ENCODE results near the gene CALD1. TPM values are rescaled to one million over a fixed set of nuclear protein-coding genes. Genes with fewer than 3 reads are reported as not detected.

The CALD1 gene
- polyA plus RNA-seq, 2 of the 4 experiments (the other 2 are of a cell fraction) = 136 to 150 TPM

DNA sequence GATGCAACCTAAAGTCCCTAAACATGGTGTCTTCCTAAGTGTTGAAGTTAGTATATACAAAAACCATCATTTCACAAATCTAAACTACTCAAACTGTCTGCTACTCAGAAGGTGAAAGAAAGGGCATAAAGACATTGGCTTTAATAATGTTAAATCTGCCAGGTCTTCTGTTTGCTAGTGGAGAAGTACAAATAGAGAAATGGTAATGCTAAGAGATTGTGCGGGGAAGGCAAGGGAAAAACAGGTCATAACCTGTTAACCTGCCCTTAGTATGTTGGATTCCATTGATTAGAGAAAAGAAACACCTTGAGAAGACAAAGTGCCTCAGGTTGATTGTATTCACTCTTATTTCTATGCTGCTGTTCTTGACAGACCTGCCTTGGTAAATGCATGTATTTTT lies 80.3 kb downstream of the CALD1 start (continued):
- TF ChIP-seq, protein P1, sequence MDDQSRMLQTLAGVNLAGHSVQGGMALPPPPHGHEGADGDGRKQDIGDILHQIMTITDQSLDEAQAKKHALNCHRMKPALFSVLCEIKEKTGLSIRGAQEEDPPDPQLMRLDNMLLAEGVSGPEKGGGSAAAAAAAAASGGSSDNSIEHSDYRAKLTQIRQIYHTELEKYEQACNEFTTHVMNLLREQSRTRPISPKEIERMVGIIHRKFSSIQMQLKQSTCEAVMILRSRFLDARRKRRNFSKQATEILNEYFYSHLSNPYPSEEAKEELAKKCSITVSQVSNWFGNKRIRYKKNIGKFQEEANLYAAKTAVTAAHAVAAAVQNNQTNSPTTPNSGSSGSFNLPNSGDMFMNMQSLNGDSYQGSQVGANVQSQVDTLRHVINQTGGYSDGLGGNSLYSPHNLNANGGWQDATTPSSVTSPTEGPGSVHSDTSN (IDR thresholded peaks at IDR 0.05) = no peak
- TF ChIP-seq PHF8 (IDR thresholded peaks at IDR 0.05; ENCODE audit: borderline replicate concordance, low read depth) (no peak), CHD2 (IDR thresholded peaks at IDR 0.05; ENCODE audit: low read length, partially characterized antibody) (no peak), HOXB5 (CRISPR knock-in tag; IDR thresholded peaks at IDR 0.05) (no peak), FOSB (CRISPR knock-in tag; IDR thresholded peaks at IDR 0.05) (no peak), BHLHE40 (IDR thresholded peaks at IDR 0.05; ENCODE audit: low read depth, low read length) (no peak), ELK1 (IDR thresholded peaks at IDR 0.05; ENCODE audit: low read depth, low read length) (no peak), RCOR1 (IDR thresholded peaks at IDR 0.05; ENCODE audit: low read depth, low read length) (no peak), ZSCAN20 (CRISPR knock-in tag; IDR thresholded peaks at IDR 0.05) (no peak)

DNA sequence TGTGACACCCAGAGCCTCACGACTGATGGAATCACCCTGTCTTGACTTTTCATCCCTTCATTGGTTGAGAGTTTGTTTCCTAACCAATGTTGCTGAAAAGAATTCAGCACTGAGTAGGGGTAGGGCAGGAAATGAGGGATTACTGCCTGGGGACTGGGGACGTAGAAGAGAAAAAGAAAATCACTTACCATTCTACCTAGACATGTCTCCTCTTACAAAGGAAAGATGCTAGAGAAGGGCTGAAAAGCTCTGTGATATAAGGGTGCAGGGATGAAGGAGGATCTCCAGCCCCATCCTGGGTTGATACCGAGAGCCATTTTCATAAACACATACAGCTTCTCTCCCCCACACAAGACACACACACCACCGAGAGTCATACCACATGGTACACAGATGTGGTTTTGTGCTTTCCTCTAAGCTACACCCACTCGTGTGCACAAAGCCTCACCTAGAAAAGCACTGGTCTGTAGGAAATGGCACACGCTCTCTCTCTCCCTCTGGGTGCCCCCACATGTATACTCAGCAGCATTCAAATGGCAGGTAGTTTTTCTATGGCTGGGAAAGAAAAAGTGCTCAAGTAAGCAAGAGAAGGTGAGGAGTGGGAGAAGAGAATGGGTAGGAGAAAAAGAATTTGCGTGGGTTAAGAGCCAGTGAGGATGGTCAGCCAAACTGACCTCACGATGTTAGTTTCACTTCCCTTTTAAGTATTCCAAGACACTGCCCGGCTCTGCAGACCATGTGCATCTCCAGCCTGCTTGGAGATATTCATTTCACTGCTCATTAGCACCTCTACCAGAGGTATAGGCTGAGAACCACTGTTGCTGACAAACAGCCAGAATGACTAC lies 85.8 kb downstream of the CALD1 start:
- TF ChIP-seq, protein P2, sequence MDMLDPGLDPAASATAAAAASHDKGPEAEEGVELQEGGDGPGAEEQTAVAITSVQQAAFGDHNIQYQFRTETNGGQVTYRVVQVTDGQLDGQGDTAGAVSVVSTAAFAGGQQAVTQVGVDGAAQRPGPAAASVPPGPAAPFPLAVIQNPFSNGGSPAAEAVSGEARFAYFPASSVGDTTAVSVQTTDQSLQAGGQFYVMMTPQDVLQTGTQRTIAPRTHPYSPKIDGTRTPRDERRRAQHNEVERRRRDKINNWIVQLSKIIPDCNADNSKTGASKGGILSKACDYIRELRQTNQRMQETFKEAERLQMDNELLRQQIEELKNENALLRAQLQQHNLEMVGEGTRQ (IDR thresholded peaks at IDR 0.05) = no peak
- TF ChIP-seq RAD21 (conservative IDR thresholded peaks at IDR 0.05 in 1 of 2, IDR thresholded peaks at IDR 0.05 in 1 of 2) (no peak), ZNF302 (CRISPR knock-in tag; IDR thresholded peaks at IDR 0.05) (no peak), FOXS1 (CRISPR knock-in tag; IDR thresholded peaks at IDR 0.05) (no peak), POLR2A (IDR thresholded peaks at IDR 0.05; ENCODE audit: low read length) (no peak), JUN (IDR thresholded peaks at IDR 0.05) (no peak), HOXB5 (CRISPR knock-in tag; IDR thresholded peaks at IDR 0.05) (no peak), MYC (IDR thresholded peaks at IDR 0.05; ENCODE audit: borderline replicate concordance, low read length) (no peak), CEBPB (IDR thresholded peaks at IDR 0.05) (no peak), EHF (CRISPR knock-in tag; IDR thresholded peaks at IDR 0.05) (no peak), ATOH8 (CRISPR knock-in tag; IDR thresholded peaks at IDR 0.05; ENCODE audit: low read depth) (no peak), EP300 (IDR thresholded peaks at IDR 0.05) (no peak), PHF8 (IDR thresholded peaks at IDR 0.05; ENCODE audit: borderline replicate concordance, low read depth) (no peak), CHD2 (IDR thresholded peaks at IDR 0.05; ENCODE audit: low read length, partially characterized antibody) (no peak), RARB (CRISPR knock-in tag; IDR thresholded peaks at IDR 0.05) (no peak)
- DNase-seq (ENCODE audit: low read depth in 1 of 2, low spot score in 1 of 2) (no peak), ATAC-seq (peak in 1 of 2 experiments; percentile 24; a peak in 1 of 6 replicates), FAIRE-seq (no peak)
- H3K4me2 ChIP-seq = no peak overlapping the region
- POLR2A ChIA-PET = no interaction called here
- H3K4me3 ChIP-seq = no peak overlapping the region
- no peak overlapping the region for H3K27ac ChIP-seq
- H3K4me1 ChIP-seq = no peaks in the 10 kb centered on the region
- WGBS (ENCODE audit: missing lambda C conversion rate) = 67% methylated on average over 9 of the region's 9 CpGs
- CTCF ChIA-PET = interaction anchor here (0.8 kb wide), 1 partner anchor 9 kb away, joined by 4 read pairs; no protein-coding TSS in a partner anchor
- H3K9me3 ChIP-seq = no peaks in the 10 kb centered on the region

Data from A549 (cell line).